ENCODE measurements around the gene CRYGA.

GRCh38 chr2:208148803-208149202 is 14.6 kb downstream of the CRYGA start:
- TF ChIP-seq CTCF (IDR thresholded peaks at IDR 0.05; ENCODE audit: extremely low read depth in 1 of 2, insufficient read depth in 1 of 2, low read depth in 1 of 2, low read length in 2 of 2) (peak in 1 of 2 donors; percentile 8), EZH2 (IDR thresholded peaks at IDR 0.05; ENCODE audit: borderline replicate concordance, low read depth, low read length, severe bottlenecking) (no peak), JUN (IDR thresholded peaks at IDR 0.05; ENCODE audit: borderline replicate concordance, insufficient read depth, insufficient read length, low read depth) (no peak), POLR2A (IDR thresholded peaks at IDR 0.05; ENCODE audit: low read depth, low read length) (no peak), FOS (IDR thresholded peaks at IDR 0.05; ENCODE audit: borderline replicate concordance, insufficient read depth, low read length) (no peak), MYC (IDR thresholded peaks at IDR 0.05; ENCODE audit: low read depth, low read length) (no peak), POLR2AphosphoS5 (IDR thresholded peaks at IDR 0.05; ENCODE audit: insufficient read depth, low read depth, low read length) (no peak)

Measured in endothelial cell of umbilical vein (primary cell).